NCI-H748 (cell line): ENCODE results near the gene YAP1.

Experiments
- DNase-seq: peaks from one replicate; lab custom pipeline; 2025; ENCODE audit not compliant: unreplicated experiment; lab: John Stamatoyannopoulos, UW

Gene YAP1

DNA sequence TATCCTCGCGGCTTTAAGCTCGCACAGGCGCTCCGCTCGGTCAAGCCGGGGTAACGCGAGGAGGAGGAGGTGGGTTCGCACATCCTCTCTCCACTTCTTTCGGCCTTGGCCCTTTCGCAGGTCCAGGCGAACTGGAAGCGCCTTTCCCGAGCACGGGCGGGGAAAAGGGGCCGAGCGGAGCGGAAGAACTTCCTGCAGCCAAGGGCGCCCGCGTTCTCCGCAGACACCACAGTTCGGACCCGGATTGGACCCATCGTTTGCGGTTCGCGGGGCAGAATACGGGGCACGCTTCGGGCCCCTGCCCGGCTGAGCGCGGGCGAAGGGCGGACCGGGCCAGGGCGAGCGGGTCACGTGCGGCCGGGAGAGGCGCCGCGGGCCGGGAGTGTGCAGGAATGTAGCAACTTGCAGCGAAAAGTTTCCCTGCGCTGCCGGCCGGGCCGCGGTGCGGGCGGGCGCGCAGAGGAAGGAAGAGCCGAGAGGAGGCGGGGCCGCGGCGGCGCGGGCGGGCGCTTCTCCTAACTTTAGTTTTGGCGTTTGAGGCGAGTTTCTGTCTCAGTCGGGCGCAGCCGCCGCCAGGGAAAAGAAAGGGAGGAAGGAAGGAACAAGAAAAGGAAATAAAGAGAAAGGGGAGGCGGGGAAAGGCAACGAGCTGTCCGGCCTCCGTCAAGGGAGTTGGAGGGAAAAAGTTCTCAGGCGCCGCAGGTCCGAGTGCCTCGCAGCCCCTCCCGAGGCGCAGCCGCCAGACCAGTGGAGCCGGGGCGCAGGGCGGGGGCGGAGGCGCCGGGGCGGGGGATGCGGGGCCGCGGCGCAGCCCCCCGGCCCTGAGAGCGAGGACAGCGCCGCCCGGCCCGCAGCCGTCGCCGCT is at the start of gene YAP1:
Gene YAP1, plus strand, starts transcription at position 552 of the 865 bp plus-strand sequence. CDS start 402 bp downstream, outside the sequence.
- DNase-seq, result peak; percentile 32

GRCh38 chr11:102061276-102061675 is 49.0 kb upstream of the YAP1 start:
- no peak for DNase-seq

DNA sequence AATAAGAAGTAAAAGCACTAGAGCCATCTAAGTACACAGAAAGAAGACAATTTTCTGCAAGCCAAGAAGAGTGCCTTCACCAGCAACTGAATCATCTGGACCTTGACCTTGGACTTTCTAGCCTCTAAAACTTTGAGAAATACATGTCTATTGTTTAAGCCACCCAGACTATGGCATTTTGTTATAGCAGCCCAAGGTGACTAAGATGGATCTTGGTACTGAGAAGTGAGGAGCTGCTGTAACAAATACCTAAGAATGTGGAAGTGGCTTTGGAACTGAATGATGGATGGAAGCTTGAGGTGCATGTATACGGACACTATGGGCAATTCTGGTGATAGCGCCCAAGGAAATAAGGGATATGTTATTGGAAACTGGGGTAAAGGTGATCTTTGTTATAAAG is 48.1 kb upstream of the YAP1 start:
- DNase-seq, result no peak

DNA sequence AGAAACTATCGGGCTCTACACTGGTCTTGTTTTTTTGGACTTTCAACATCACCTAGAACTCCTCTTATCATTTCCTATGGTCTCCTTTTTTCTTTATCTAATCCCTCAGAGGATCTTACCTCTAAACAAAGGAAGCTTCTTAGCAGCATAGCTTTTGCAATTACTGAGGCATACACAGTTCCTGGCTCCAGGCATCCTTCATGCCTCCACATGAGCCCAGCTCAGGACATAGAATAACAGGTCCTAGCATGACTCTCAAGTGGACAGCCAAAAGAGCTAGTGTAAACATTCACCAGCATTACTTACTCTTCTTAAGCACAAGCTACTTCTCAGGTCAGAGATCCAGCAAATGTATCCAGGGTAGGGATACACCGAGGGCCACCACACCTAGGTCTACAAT is 45.9 kb upstream of the YAP1 start:
- no peak for DNase-seq

- DNase-seq, result no peak
Observed at GRCh38 chr11:102070766-102071165, 39.5 kb upstream of the YAP1 start.

GRCh38 chr11:102071497-102072472 is 38.5 kb upstream of the YAP1 start:
- DNase-seq, result no peak

DNA sequence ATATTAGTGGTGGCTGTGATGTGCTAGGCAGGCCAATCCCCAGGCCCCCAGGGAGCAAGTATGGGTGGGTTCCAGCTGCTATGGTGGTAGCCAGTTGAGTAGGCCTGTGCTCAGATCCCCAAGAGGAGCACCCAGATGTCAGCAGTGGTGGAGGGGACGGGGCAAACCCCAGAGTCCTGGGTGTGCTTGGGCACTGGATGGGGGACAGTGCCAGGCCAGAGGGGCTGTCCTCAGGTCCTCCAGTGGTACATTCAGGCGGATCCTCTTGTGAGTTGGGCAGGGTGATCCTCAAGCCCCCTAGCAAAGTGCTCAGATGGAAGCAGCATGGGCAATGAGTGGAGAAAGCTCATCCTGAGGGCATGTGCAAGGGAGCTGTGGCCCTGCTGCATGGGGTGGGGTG is 37.0 kb upstream of the YAP1 start:
- DNase-seq, result no peak

DNA sequence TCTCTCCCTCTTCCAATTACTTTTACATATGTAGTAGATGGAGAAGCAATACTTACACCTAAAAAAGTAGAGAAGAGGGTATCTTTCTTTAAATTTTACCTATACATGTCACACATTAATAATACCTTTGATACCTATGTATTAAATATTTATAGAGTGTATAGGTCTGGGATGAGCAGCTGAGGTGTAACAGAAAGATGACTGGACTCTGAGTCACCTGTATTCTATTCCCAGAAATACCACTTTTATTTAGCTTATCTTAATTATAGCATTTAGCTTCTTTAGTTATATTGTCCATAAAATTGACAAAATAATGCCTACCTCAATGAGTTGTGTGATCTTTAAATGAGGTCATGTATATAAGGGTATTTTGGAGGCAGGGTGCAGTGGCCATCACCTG is 30.6 kb upstream of the YAP1 start:
- DNase-seq, result no peak

DNA sequence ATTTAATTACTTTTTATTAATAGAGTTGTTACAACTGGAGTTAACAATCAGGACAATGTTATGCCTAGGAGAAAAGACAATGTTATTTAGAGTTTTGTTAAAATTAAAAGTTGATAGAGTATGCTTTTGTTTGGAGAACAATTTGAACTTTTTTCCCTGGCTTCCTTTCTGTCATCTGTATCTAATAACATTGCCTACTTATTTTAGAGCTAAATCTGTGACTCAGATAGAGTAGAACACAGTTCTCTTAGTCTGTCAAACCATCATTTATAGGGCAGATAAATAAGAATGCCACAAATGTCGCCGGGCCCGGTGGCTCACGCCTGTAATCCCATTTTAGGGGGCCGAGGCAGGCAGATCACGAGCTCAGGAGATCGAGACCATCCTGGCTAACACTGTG is 28.9 kb upstream of the YAP1 start:
- DNase-seq, result no peak

DNA sequence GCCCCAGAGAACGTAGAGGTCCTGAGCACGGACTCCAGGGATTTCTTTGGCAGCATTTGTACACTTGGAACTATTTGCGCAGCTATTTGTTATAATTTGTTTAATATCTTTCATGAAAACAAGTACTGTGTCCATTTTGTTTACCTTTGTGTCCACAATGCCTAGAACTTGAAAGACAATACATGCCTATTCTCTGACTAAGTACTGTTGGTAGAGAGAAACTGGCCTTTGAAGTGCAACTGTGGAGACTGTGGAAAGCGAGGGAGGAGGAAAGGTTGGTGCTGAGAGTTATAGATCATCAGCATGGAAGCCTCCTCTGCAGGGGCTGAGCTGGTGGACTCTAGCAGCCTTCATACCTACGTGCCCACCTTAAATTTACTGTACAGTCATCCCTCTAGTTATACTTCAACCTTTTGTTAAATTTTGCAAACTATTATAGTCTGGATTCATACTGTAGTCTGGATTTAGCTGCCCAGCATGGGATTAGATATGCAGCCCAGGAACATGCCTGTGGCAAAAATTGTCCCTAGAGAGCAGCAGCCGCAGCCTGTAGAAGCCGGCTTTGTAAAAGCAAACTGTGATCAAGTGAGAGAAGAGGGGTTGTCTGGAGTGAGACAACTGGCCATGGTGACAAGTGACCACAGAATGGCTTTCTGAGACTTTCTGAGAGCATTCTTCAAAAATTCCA is 24.2 kb upstream of the YAP1 start:
- DNase-seq, result no peak

DNA sequence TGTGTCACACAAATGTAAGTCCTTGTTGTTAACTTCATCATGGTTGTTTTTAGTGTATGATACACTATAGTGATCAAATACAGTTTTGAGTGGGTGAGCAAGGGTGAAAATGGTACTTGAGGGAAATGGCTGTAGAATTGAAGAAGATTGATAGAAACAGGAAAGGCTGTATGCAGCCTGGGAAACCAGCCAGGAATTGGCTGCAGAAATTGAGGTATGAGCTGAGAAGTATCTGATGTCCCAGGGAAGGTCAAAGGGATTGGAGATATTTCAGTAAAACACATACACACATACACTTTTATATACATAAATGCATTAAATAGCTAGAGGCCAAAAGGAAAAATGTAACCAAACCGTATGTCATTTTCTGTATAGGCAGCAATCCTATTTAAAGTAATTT is 13.1 kb upstream of the YAP1 start:
- no peak for DNase-seq

GRCh38 chr11:102099755-102100154 is 10.5 kb upstream of the YAP1 start:
- no peak for DNase-seq

DNA sequence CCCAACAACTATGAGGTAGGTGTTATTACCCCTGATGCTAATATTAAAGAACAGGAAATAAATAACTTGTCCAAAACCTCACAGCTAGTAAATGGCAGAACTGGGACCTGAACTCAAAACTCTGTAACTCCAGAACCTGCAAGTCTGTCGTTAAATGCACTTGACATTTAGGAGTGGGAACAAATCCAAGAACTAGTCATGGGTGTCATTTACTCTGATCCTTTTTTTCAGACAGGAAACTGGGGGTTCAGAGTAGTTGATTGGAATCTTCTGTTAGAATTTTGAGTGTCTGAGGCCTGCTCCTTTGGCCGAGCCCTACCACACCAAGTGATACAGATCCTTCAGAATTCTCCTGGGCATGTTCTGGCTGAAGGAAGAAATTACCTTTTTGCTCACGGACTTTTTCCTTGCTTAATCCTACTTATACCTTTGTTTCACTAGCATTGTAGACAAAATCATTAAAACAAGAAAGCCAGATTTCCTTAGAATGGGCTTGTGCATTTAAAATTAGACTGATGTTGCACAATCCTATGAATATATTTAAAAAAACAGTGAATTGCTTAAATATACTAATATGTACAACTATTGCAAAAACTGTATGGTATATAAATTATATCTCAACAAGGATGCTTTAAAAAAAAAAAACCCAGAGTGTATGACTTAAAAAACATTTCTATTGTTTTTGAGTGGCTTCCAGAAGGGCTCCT is 1.4 kb upstream of the YAP1 start:
- DNase-seq, result no peak

DNA sequence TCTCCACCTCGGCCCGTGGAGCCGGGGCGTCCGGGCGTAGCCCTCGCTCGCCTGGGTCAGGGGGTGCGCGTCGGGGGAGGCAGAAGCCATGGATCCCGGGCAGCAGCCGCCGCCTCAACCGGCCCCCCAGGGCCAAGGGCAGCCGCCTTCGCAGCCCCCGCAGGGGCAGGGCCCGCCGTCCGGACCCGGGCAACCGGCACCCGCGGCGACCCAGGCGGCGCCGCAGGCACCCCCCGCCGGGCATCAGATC is 439 bp downstream of the YAP1 start:
- DNase-seq, result no peak

DNA sequence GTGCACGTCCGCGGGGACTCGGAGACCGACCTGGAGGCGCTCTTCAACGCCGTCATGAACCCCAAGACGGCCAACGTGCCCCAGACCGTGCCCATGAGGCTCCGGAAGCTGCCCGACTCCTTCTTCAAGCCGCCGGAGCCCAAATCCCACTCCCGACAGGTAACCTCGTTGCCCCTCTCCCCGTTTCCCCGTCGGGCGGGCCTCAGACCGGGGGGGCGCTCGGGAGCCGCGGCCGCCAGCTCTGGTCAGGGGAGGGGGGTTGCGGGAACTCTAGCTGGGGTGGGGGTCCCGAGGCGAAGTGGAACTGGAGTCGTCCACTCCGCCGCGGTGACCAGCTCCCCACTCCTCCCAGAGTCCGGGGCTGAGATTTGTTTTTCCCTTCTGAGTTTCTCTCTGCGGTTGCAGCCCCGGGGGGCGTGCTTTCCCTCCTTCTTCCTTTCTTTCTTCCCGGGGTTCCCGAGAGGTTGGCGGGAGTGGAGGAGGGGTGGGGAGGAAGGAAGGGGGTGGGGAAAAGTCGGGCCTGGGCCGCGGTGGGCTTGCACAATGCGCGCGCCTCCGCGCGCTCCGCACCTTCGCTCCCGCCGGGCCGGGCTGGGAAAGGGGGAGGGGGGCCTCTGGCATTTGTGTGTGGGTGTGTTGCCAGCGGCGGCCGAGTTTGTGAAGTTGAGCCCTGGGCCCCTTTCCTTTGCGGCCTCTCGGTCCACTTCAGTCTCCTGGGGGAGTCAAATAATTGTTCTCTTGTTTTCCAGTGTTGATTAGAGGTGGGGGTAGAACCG is 952 bp downstream of the YAP1 start:
- peak; percentile 12 for DNase-seq

DNA sequence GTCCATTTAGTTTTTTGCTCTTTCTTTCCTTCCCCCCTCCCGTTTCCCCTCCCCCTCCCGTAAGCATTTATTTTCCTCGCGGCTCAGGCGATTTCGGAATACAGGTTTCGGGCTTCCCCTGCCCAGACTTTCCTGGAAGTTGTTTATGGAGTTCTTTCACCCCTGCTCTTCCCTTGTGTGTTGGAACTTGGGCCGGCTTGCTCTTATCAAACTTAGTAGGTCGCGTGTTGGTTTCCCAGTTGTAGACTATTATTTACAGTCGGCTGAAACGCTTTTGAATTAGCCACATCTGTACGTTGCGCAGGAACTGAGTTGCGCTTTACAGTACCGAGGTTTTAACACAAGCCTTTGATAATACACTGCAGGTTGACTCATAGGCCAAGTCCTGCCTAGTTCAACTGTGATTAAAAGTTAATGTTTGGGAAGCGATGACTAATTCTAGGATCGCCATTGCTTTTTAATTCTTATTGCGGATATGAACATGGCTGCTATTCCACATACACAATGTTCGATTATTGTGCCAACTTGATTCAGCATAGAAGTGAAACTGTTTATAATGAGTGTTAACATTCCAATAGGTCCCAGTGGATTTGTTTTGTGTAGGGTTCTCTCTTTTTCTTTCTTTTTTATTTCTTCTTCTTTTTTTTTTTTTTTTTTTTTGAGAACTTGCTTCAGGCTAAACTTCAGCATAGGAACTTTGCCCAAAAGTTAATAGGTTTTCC is 1.7 kb downstream of the YAP1 start:
- DNase-seq, result peak; percentile 21

DNA sequence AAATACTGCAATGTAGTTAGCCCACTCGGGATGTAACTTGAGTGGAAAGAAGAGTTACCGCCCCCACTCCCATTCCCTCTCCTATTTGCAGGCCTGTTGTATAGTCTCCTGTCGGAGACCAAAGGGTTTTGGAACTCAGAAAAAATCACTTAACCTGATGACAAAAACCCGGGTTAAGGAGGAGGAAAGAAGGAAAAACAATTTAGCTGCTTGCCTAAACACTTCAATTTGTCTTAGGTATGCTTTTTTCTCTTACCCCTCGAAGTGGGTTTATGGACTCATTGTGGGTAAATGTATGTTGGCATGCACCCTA is 2.2 kb downstream of the YAP1 start:
- no peak for DNase-seq

DNA sequence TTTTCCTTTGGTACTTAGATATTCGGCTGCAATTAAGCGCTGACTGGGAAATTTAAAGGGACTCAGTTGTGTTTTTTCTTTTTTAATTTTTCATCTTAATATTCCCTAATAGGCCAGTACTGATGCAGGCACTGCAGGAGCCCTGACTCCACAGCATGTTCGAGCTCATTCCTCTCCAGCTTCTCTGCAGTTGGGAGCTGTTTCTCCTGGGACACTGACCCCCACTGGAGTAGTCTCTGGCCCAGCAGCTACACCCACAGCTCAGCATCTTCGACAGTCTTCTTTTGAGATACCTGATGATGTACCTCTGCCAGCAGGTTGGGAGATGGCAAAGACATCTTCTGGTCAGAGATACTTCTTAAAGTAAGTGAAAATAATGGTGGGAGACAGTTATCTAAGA is 3.8 kb downstream of the YAP1 start:
- no peak for DNase-seq

DNA sequence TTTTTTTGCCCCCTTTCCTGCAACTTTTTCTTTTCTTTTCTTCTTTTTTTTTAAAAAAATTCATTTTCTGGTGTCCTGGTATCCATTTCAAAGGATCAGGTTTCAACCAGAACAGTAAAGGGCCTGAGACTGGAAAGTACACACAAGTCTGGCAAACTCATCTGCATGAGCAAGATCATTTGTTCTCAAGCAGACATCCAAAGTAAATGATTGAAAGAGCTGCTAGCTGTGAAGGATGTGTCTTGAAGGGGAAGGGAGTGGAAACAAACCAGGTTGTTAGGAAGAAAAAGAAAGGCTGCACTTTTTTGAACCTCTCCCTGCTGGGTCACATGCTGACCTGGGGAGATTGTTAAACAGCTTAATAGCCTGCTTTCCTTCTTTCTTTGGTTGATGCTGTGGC is 5.3 kb downstream of the YAP1 start:
- DNase-seq, result no peak
